Suppressor macrophage (primary cell): ENCODE results near the gene SERPINB6.
"Not testable (repeated sequence)": the region's sequence is repeated elsewhere in the genome, so short reads cannot be mapped to it uniquely, and the experiment has no call there.

ENCODE experiments used
- DNase-seq, 4 experiments: peaks; one replicate each; pipeline ENCODE4 v3.0.0-alpha.2; 2020 to 2022

SERPINB6 gene

GRCh38 chr6:2938004-2938631 is 33.2 kb downstream of the SERPINB6 start:
- no peak for DNase-seq

GRCh38 chr6:2937627-2938003 is 33.8 kb downstream of the SERPINB6 start:
- DNase-seq = peak in 1 of 4 experiments; percentile 38

GRCh38 chr6:2935566-2936291 is 35.6 kb downstream of the SERPINB6 start:
- no peak for DNase-seq

GRCh38 chr6:2934057-2934456 is 37.3 kb downstream of the SERPINB6 start:
- no peak for DNase-seq

- DNase-seq = not testable (repeated sequence)
Measured at GRCh38 chr6:2932911-2933310, 38.5 kb downstream of the SERPINB6 start.

GRCh38 chr6:2931970-2932748 is 39.2 kb downstream of the SERPINB6 start:
- DNase-seq = peak; percentile 84 to 88 (median 86)

GRCh38 chr6:2931055-2931454 is 40.3 kb downstream of the SERPINB6 start:
- DNase-seq = no peak

GRCh38 chr6:2927931-2928330 is 43.4 kb downstream of the SERPINB6 start:
- not testable (repeated sequence) for DNase-seq

- DNase-seq = not testable (repeated sequence)
Measured at GRCh38 chr6:2925842-2926747, 45.3 kb downstream of the SERPINB6 start.

- no peak for DNase-seq
Measured at GRCh38 chr6:2921520-2922115, 49.7 kb downstream of the SERPINB6 start.

GRCh38 chr6:2920671-2921112 is 50.7 kb downstream of the SERPINB6 start:
- DNase-seq = no peak

- no peak for DNase-seq
Measured at GRCh38 chr6:2919886-2920285, 51.5 kb downstream of the SERPINB6 start.

GRCh38 chr6:2919401-2919800 is 52.0 kb downstream of the SERPINB6 start:
- no peak for DNase-seq

- peak; percentile 47 to 72 (median 61) for DNase-seq
Measured at GRCh38 chr6:2918936-2919335, 52.4 kb downstream of the SERPINB6 start.

GRCh38 chr6:2917801-2918445 is 53.4 kb downstream of the SERPINB6 start:
- DNase-seq = no peak

- DNase-seq = no peak
Measured at GRCh38 chr6:2917065-2917464, 54.3 kb downstream of the SERPINB6 start.

- no peak for DNase-seq
Measured at GRCh38 chr6:2916158-2916925, 55.0 kb downstream of the SERPINB6 start.

- DNase-seq = no peak
Measured at GRCh38 chr6:2915150-2915549, 56.2 kb downstream of the SERPINB6 start.

- DNase-seq = no peak
Measured at GRCh38 chr6:2914318-2914660, 57.1 kb downstream of the SERPINB6 start.

GRCh38 chr6:2913621-2914317 is 57.6 kb downstream of the SERPINB6 start:
- no peak for DNase-seq
